Transverse colon (tissue), 4 donors: ENCODE measurements around the gene RUVBL2.
"Not testable (repeated sequence)": the region's sequence is repeated elsewhere in the genome, so short reads cannot be mapped to it uniquely, and the experiment has no call there.

Source experiments
- CTCF ChIP-seq, 5 experiments: fragments of 200-600 bp in 3 of 5; fragments of 450-650 bp in 2 of 5; sonication (generic) in 3 of 5; IDR thresholded peaks; 1 replicate in 2 of 5; 2 replicates in 3 of 5; pipeline ENCODE4 v1.5.1; 2016 to 2017; ENCODE audit warnings: antibody characterized with exemption in 5 of 5, inconsistent platforms in 3 of 5, mild to moderate bottlenecking in 2 of 5, moderate library complexity in 1 of 5
- EP300 ChIP-seq: sonication (generic); formaldehyde crosslinking; IDR thresholded peaks from one replicate; pipeline ENCODE4 v1.6.1; 2017; ENCODE audit warnings: antibody characterized with exemption, low read depth
- POLR2A ChIP-seq: fragments of 450-650 bp; IDR thresholded peaks from one replicate; pipeline ENCODE4 v1.6.1; 2016; ENCODE audit warnings: antibody characterized with exemption, mild to moderate bottlenecking, moderate library complexity
- POLR2AphosphoS5 ChIP-seq, 3 donors: sonication (generic); formaldehyde crosslinking; IDR thresholded peaks; one replicate each; pipeline ENCODE4 v1.6.1; 2016; ENCODE audit warnings: antibody characterized with exemption in 3 of 3

- TF ChIP-seq CTCF (IDR thresholded peaks at IDR 0.05); POLR2A; EP300; POLR2AphosphoS5 (IDR thresholded peaks at IDR 0.05): not testable (repeated sequence)
Observed at GRCh38 chr19:49056902-49057596, 63.4 kb downstream of the RUVBL2 start.
